PC-9 (cell line): ENCODE results near the gene CTNNBL1.

Experiments
- CTCF ChIP-seq: fragments of 200-600 bp; sonication (generic); conservative IDR thresholded peaks from 2 replicates; pipeline ENCODE4 v1.6.1; 2017; ENCODE audit warnings: mixed run types, antibody characterized with exemption, mild to moderate bottlenecking, moderate library complexity
- EZH2 ChIP-seq: fragments of 200-600 bp; sonication (generic); IDR thresholded peaks from 2 replicates; pipeline ENCODE4 v1.8.0; 2017; ENCODE audit warnings: antibody characterized with exemption, low read depth

DNA sequence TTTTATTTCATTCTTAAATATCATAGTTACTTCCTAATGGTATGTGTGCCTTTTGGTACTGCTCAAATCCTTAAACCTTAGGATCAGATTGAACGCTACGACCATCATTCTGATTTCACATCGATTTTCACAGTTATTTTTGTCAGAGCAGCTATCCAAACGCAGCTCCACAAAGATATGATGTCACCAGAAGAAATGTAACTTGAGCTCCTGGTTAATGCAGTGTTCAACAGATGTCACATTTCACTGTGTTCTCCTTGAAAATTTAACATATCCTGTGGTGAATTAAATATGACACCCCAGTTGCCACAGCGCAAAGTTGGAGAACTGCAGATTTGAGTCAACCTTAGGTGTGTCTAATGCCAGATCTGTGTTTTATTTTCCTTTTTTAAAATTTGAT is 81.4 kb downstream of the CTNNBL1 start:
- no peak for TF ChIP-seq CTCF
- no peak for TF ChIP-seq EZH2
